GM12865 (cell line): ENCODE data around the gene PRIMPOL.
A peak's percentile ranks its signal among the peaks of the same experiment; 100 is the strongest.

ENCODE experiments used
- DNase-seq: peaks from one replicate; pipeline ENCODE4 v3.0.0; 2010; ENCODE audit warnings: low read depth
- H3K4me3 ChIP-seq: 2 replicates; pipeline ENCODE4 v1.5.1; 2011; ENCODE audit warnings: mild to moderate bottlenecking, low read depth, low read length, control low read depth
- TF ChIP-seq, protein P1 (sequence below): IDR thresholded peaks from 2 replicates; pipeline ENCODE4 v1.5.1; 2011; ENCODE audit warnings: low read length, control low read depth, low read depth, inconsistent platforms; ENCODE audit not compliant: insufficient read depth; ENCODE audit errors: missing control alignments

The PRIMPOL gene

DNA sequence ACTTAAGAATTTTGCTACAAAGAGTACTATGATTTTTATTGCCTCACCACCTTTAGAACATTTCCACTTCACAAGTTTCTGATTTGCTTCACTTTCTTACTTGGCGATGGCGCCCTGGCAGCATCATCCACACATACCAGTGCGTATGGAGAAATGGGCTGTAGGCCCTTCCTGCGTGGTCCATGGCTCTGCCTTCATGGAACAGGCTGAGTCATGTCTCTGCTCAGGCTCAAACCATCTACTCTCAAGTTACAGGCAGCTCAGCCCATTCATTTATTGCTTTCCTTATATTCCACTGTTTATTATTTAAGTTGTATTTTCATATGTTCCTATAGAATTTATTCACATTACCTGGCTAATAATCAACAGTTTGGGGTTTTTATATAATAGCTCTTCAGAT, 21.4 kb upstream of the PRIMPOL start:
- TF ChIP-seq, protein P1, sequence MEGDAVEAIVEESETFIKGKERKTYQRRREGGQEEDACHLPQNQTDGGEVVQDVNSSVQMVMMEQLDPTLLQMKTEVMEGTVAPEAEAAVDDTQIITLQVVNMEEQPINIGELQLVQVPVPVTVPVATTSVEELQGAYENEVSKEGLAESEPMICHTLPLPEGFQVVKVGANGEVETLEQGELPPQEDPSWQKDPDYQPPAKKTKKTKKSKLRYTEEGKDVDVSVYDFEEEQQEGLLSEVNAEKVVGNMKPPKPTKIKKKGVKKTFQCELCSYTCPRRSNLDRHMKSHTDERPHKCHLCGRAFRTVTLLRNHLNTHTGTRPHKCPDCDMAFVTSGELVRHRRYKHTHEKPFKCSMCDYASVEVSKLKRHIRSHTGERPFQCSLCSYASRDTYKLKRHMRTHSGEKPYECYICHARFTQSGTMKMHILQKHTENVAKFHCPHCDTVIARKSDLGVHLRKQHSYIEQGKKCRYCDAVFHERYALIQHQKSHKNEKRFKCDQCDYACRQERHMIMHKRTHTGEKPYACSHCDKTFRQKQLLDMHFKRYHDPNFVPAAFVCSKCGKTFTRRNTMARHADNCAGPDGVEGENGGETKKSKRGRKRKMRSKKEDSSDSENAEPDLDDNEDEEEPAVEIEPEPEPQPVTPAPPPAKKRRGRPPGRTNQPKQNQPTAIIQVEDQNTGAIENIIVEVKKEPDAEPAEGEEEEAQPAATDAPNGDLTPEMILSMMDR = no peak
- DNase-seq = no peak

DNA sequence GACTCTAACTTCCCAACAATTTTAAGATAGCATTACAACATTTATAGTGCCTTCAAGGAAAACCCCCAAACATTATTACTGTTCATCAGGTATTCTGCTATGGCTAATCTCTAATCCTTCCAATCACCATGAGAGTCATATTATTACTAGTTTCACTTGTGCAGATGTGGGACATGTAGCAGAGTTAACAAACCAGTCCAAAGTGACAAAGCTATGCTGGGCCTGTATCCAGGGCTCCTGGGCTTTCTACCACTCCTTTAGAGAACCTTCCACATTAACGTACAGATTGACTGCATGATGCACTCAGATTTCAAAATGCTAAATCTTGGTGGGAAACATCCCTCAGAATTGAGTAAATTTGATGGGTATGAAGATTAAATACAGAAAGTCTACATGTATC, 16.7 kb upstream of the PRIMPOL start:
- DNase-seq = no peak
- H3K4me3 ChIP-seq = no peak overlapping the region
- TF ChIP-seq, protein P1 = no peak

More for the DNA sequence above, 21.4 kb upstream of the PRIMPOL start:
- H3K4me3 ChIP-seq = no peak overlapping the region

DNA sequence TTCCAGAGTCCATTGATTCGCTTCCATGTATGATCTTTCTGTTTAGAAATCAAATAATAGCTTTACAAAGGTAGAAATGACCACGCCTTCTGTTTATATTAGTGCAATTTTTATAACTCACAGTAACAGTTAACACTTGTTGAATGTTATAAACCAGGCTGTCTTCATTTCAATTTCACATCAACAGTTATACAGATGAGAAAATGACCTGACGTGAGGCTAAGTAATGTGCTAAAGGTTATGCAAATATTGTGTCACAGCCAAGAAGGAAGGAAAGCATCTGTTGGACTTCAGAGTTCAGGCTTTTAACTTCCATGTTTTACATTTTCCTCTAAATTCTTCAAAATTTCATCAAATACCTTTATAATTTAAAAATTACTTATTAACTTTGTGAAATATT, 14.2 kb upstream of the PRIMPOL start:
- DNase-seq = no peak
- no peak overlapping the region for H3K4me3 ChIP-seq
- TF ChIP-seq, protein P1 = no peak

DNA sequence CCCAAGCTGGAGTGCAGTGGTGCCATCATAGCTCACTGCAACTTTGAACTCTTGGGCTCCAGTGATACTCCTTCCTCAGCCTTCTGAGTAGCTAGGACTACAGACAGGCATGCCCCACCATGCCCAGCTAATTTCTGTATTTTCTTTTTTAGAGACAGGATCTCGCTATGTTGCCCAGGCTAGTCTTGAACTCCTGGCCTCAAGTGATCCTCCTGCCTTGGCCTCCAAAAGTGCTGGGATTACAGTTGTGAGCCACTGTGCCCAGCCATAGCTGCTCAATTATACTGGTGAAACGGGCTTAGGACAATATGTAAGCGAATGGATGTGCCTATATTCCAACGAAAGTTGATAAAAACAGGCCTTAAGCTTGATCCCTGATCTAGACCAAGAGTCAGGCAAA, 13.4 kb upstream of the PRIMPOL start:
- H3K4me3 ChIP-seq = no peak overlapping the region
- no peak for DNase-seq
- TF ChIP-seq, protein P1 = no peak

DNA sequence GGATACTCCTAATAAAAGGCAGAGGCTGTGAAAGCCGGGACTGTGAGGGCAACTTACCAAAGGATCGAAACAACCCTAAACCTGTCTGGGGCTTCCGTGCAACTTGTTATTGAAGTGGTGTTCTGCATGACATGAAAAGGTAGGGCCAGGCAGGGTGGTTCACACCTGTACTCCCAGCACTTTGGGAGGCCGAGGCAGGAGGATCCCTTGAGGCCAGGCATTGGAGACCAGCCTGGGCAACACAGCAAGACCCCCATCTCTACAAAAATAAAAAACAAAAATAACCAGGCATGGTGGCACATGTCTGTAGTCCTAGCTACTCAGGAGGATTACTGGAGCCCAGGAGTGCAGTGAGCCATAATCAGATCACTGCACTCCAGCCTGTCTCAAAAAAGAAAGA, 12.6 kb upstream of the PRIMPOL start:
- no peak overlapping the region for H3K4me3 ChIP-seq
- no peak for DNase-seq
- TF ChIP-seq, protein P1 = no peak

DNA sequence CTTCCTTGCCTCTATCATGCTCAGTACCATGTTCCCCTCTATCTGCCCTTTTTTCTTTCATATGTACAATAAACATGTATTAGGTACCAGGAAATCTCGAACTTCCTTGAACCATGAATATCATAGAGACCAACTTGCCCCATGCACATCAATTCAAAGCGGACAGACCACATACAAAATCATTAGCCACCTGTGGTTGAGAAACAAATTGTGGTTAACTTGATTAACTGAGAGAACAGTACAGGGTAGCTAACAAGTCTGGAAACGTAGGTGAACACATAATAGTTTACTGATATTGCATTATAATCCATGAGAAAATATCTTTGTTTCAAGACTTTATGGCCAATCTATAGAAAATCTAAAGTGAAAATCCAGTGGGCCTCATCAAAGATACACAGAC, 8.5 kb upstream of the PRIMPOL start:
- H3K4me3 ChIP-seq = no peak overlapping the region
- TF ChIP-seq, protein P1 = no peak
- peak; percentile 25 for DNase-seq

DNA sequence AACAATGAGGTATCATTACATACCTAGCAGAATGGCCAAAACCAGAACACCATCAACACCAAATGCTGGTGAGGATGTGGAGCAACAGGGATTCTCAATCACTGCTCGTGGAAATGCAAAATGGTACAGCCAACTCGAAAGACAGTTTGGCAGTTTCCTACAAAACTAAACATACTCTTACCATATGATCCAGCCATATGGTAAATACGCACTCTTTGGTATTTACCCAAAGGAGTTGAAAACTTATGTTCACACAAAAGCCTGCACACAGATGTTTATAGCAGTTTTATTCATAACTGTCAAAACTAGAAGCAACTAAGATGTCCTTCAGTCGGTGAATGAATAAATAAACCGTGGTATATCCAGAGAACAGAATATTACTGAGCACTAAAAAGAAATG, 8.1 kb upstream of the PRIMPOL start:
- H3K4me3 ChIP-seq = no peak overlapping the region
- TF ChIP-seq, protein P1 = no peak
- DNase-seq = no peak
